VCaP (cell line): ENCODE results near the gene SCP2D1.

Experiments
- H3K27ac ChIP-seq: fragments of 450-650 bp; 2 replicates; pipeline ENCODE4 v1.5.1; 2017
- CTCF ChIP-seq: fragments of 450-650 bp; conservative IDR thresholded peaks from 2 replicates; pipeline ENCODE4 v1.5.1; 2017; ENCODE audit warnings: mild to moderate bottlenecking, moderate library complexity

The SCP2D1 gene

DNA sequence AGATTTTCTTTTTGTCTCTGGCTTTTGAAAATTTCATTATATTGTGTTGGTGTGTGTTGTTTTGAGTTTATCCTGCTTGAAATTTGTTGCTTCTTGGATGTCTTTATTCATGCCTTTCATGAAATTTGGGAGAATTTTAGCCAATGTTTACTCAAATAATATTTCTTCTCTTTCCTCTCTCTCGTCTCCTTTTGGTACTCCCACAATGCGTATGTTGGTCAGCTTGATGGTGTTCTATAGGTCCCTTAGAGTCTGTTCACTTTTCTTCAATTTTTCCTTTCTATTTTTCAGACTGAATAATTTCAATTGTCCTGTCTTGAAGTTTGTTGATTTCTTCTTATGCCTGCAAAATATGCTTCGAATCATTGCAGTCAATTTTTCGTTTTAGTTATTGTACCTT lies 39.6 kb downstream of the SCP2D1 start:
- no peak for TF ChIP-seq CTCF
- no peak overlapping the region for H3K27ac ChIP-seq

DNA sequence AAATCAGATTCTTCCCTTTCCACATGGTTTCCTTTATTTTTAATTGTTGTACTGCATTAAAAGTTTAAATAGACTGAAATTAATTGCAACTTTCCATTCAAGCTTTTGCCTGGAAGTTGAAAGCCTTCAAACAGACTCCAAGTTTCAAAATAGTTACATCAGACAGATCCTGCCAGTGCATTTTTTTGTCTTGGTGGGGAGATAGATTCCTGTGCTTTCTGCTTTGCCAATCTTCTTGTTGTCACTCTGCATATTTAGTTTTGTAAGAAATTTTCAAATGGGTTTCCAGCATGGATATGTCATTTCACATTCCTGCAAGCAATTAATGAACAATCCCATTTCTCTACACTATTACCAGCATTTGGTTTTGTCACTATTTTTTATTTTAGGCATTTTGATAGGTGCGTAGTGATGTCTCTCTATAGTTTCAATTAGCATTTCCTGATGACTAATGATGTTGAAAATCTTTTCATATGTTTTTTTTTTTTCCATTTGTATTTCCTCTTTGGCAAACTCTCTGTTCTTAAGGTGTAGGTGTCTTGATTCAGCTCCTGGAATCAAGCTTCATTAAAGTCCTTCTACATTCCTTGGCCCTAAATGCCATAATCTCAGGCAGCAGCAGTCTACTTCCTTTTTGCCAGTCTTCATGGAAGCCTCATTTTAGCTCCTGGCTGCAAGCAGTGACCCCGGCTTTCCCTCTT lies 40.5 kb downstream of the SCP2D1 start:
- no peak overlapping the region for H3K27ac ChIP-seq
- no peak for TF ChIP-seq CTCF

DNA sequence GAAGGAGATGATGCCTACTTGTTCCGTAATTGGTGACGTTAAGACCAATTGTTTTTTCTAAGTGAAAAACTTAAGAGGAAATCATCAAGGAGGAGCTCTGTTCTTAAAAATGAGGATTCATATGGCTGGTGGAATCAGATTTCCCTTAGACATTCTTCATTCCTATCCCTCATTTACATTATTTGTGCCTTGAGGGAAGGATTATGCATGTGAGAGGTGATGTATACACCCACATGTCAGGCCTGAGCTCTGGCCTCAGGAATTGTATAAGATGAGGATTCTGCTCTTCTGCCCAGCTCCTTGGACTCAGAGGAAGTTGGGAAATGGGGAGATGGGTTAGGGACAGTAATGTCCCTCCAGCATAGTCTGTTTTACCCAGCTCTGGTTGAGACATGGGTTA lies 42.3 kb downstream of the SCP2D1 start:
- TF ChIP-seq CTCF: no peak
- no peak overlapping the region for H3K27ac ChIP-seq

GRCh38 chr20:18856873-18857272 lies 43.3 kb downstream of the SCP2D1 start:
- no peak overlapping the region for H3K27ac ChIP-seq
- TF ChIP-seq CTCF: no peak

DNA sequence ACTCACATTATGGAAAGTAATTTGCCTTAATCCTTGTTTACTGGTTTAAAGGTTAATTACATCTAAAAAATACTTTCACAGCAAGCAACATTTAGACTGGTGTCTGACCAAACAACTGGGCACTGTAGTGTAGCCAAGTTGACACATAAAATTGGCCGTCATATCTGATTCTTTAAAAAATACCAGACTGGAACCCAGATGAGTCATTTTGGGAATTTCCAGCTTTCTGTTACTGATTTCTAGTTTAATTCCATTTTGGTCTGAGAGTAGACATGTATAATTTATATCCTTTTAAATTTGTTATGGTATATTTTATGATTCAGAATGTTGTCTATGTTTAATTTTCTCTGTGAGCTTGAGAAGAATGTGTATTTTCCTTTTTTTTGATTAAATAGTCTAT lies 44.1 kb downstream of the SCP2D1 start:
- TF ChIP-seq CTCF: no peak
- no peak overlapping the region for H3K27ac ChIP-seq

- no peak for TF ChIP-seq CTCF
- H3K27ac ChIP-seq: no peak overlapping the region
These were observed 45.2 kb downstream of the SCP2D1 start for GRCh38 chr20:18858816-18859215.
